H1 (cell line): Measurements from ENCODE around the gene ITGA3. TPM values are rescaled to one million over a fixed set of nuclear protein-coding genes. Genes with fewer than 3 reads are reported as not detected.

ENCODE experiments used
- ASH2L ChIP-seq: fragments of 200-600, 300-600 bp; sonication (generic); IDR thresholded peaks from one replicate; pipeline ENCODE4 v1.7.1; 2017; ENCODE audit warnings: low read length
- ATF2 ChIP-seq: IDR thresholded peaks from 2 replicates; pipeline ENCODE4 v1.6.1; 2012; ENCODE audit warnings: low read length, inconsistent platforms
- BACH1 ChIP-seq: IDR thresholded peaks from 2 replicates; pipeline ENCODE4 v1.6.1; 2012; ENCODE audit warnings: low read length, improper control_type of control experiment
- CHD2 ChIP-seq: IDR thresholded peaks from 2 replicates; pipeline ENCODE4 v1.6.1; 2012; ENCODE audit warnings: low read length, improper control_type of control experiment
- CTBP2 ChIP-seq: IDR thresholded peaks from 2 replicates; pipeline ENCODE4 v1.7.0; 2011; ENCODE audit warnings: borderline replicate concordance, mild to moderate bottlenecking, moderate library complexity, mixed read lengths, low read length; ENCODE audit not compliant: insufficient read depth, insufficient read length
- EGR1 ChIP-seq: IDR thresholded peaks from 2 replicates; pipeline ENCODE4 v1.6.1; 2011; ENCODE audit warnings: low read depth, low read length, borderline replicate concordance
- EP300 ChIP-seq, 2 experiments: IDR thresholded peaks; 1 replicate in 1 of 2; 2 replicates in 1 of 2; pipeline ENCODE4 v1.6.1; 2011 to 2012; ENCODE audit warnings: low read depth in 2 of 2, low read length in 2 of 2, mild to moderate bottlenecking in 2 of 2, borderline replicate concordance in 1 of 2, inconsistent platforms in 1 of 2, moderate library complexity in 1 of 2
- EZH2 ChIP-seq: fragments of 200-600 bp; sonication (generic); IDR thresholded peaks from 2 replicates; pipeline ENCODE4 v1.7.1; 2012; ENCODE audit warnings: low read depth, mild to moderate bottlenecking, moderate library complexity, low read length, inconsistent platforms; ENCODE audit not compliant: severe bottlenecking
- KDM1A ChIP-seq: fragments of 200-600, 300-600 bp; sonication (generic); IDR thresholded peaks from 2 replicates; pipeline ENCODE4 v1.7.1; 2016; ENCODE audit warnings: mild to moderate bottlenecking, low read length, borderline replicate concordance
- KDM4A ChIP-seq: IDR thresholded peaks from one replicate; pipeline ENCODE4 v1.7.1; 2012; ENCODE audit warnings: low read depth, mild to moderate bottlenecking, moderate library complexity, low read length, inconsistent platforms; ENCODE audit not compliant: severe bottlenecking
- NRF1 ChIP-seq: IDR thresholded peaks from 2 replicates; pipeline ENCODE4 v1.6.1; 2011; ENCODE audit warnings: mild to moderate bottlenecking, low read depth, low read length, improper control_type of control experiment
- POLR2AphosphoS5 ChIP-seq: IDR thresholded peaks from 2 replicates; pipeline ENCODE4 v1.6.1; 2011; ENCODE audit warnings: low read depth, low read length
- RBBP5 ChIP-seq: IDR thresholded peaks from 2 replicates; pipeline ENCODE4 v1.7.1; 2012; ENCODE audit warnings: low read depth, mild to moderate bottlenecking, inconsistent platforms, low read length, moderate library complexity, borderline replicate concordance
- SP2 ChIP-seq: IDR thresholded peaks from 2 replicates; pipeline ENCODE4 v1.6.1; 2012; ENCODE audit warnings: mild to moderate bottlenecking, low read length, inconsistent platforms
- TAF1 ChIP-seq: IDR thresholded peaks from 2 replicates; pipeline ENCODE4 v1.6.1; 2011; ENCODE audit warnings: mild to moderate bottlenecking, low read depth, low read length
- TAF7 ChIP-seq: optimal IDR thresholded peaks from 2 replicates; pipeline ENCODE3; 2011; ENCODE audit warnings: low read depth, mild to moderate bottlenecking, inconsistent platforms, low read length, moderate library complexity, borderline replicate concordance
- polyA plus RNA-seq, 7 experiments: library from polyadenylated mRNA; depleted of rRNA in 3 of 7; stranded (reverse) in 5 of 7; unstranded in 2 of 7; fragments of >200 nt in 5 of 7; fragments of 200-250 nt in 2 of 7; gene quantifications; 1 replicate in 5 of 7; 2 replicates in 1 of 7; 4 replicates in 1 of 7; pipeline versions ENCODE4 v1.2.1 to v1.2.3, GENCODE V29; 2011 to 2013; ENCODE audit warnings: missing spikeins in 2 of 7, mixed read lengths in 2 of 7
- total RNA-seq: library from RNA; stranded (reverse); fragmentation: NEBNext Ultra II Directional; extraction: Animal tissue kit (Norgen Biotek cat#: 25700); gene quantifications from 2 replicates; pipeline ENCODE4 v1.2.1, GENCODE V29; 2021

Gene ITGA3
- total and polyA plus RNA-seq, 2 of the 8 experiments (the other 6 are each of a cell fraction or from before 2014, with no cell fraction given) = 24.0 to 24.2 TPM

- TF ChIP-seq ATF2 = no peak
- peak in 1 of 2 experiments; percentile 15; a peak in 1 of 3 replicates for TF ChIP-seq EP300 (IDR thresholded peaks at IDR 0.05; ENCODE audit: borderline replicate concordance in 1 of 2, low read depth in 2 of 2, low read length in 2 of 2)
- TF ChIP-seq EZH2 = no peak
- peak; percentile 66; the same call in 1 of the 2 replicates for TF ChIP-seq KDM1A
- no peak for TF ChIP-seq NRF1
- no peak for TF ChIP-seq POLR2AphosphoS5
- TF ChIP-seq CTBP2 = peak; percentile 84
- TF ChIP-seq SP2 = no peak
- TF ChIP-seq TAF1 = no peak
- peak; percentile 57 for TF ChIP-seq KDM4A
- 0 out of 2 replicates have a peak, but pooled peaks have one; percentile 12 for TF ChIP-seq BACH1
- TF ChIP-seq TAF7 = peak; percentile 45
- TF ChIP-seq CHD2 = peak; percentile 43; the same call in 1 of the 2 replicates
- TF ChIP-seq EGR1 = peak; percentile 80
- peak; percentile 85; the same call in 1 of the 2 replicates for TF ChIP-seq RBBP5
- peak; percentile 90 for TF ChIP-seq ASH2L
Measured at GRCh38 chr17:50128441-50129352, 72.8 kb downstream of the ITGA3 start (continued).
